ENCODE data around the gene ZIM2.

The ZIM2 gene

DNA sequence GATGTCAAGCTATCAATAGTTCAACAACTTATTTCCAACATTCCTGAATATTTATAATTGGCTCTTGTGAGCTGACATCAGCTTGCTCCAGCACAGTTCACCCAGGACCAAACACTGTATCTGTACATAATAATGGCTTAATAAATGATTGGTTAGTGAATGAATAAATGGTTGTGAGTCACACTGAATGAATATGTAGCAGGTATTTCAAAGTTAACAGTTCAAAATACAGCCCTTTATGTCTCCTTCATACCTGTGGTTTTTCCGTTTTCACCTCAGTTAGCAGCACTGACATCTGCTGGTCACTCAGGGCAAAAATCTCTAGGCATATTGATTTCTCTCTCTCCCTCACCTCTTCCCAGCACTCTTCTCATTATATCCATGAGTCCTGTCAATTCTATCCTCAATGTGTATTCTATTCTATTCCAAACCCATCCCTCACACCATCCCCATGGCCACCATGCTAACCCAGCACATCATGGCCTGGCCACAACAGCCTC, 76.3 kb downstream of the ZIM2 start (continued):
- TF ChIP-seq ZNF19 (tag by site-specific recombination; IDR thresholded peaks at IDR 0.05; ENCODE audit: low read depth): no peak
- TF ChIP-seq RBAK (tag by site-specific recombination; IDR thresholded peaks at IDR 0.05): no peak
- TF ChIP-seq ZNF311 (tag by site-specific recombination; IDR thresholded peaks at IDR 0.05; ENCODE audit: borderline replicate concordance): no peak
- no peak for TF ChIP-seq ZFP41 (tag by site-specific recombination; IDR thresholded peaks at IDR 0.05; ENCODE audit: borderline replicate concordance)
- no peak for TF ChIP-seq EGR2 (tag by site-specific recombination; IDR thresholded peaks at IDR 0.05; ENCODE audit: low read depth)

DNA sequence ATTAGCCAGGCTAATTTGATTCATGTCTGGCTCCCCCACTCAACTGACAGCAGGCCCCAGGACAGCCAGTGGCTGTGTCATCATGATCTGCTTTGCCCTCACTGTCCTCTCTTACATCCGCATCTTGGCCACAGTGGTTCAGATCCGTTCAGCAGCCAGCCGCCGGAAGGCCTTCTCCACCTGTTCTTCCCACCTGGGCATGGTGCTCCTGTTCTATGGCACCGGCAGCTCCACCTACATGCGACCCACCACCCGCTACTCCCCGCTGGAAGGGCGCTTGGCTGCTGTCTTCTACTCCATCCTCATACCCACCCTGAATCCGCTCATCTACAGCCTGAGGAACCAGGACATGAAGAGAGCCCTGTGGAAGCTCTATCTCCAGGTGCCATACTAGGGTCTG, 79.7 kb downstream of the ZIM2 start:
- POLR2A ChIA-PET: no interaction called here
- Histone ChIP-seq H3K4me3 (ENCODE audit: low read depth, low read length) (no peak overlapping the region), H3K36me3 (ENCODE audit: control insufficient read depth in 2 of 2, insufficient read depth in 1 of 2, low read length in 2 of 2) (no peaks in the 10 kb centered on the region), H3K27ac (ENCODE audit: extremely low read depth, low read depth, low read length) (no peak overlapping the region), H3K9me3 (ENCODE audit: control insufficient read depth, insufficient read depth, low read depth, low read length) (peaks cover 2% of the 10 kb centered on the region), H3K4me1 (ENCODE audit: control insufficient read depth, insufficient read depth, low read length) (no peaks in the 10 kb centered on the region)
- CTCF ChIA-PET: interaction anchor here (0.8 kb wide), 1 partner anchor 11 kb away, joined by 3 read pairs; no protein-coding TSS in a partner anchor
- TF ChIP-seq ZSCAN16 (tag by site-specific recombination; IDR thresholded peaks at IDR 0.05): no peak
- TF ChIP-seq ZNF624 (tag by site-specific recombination; IDR thresholded peaks at IDR 0.05): no peak
- TF ChIP-seq, protein P1, sequence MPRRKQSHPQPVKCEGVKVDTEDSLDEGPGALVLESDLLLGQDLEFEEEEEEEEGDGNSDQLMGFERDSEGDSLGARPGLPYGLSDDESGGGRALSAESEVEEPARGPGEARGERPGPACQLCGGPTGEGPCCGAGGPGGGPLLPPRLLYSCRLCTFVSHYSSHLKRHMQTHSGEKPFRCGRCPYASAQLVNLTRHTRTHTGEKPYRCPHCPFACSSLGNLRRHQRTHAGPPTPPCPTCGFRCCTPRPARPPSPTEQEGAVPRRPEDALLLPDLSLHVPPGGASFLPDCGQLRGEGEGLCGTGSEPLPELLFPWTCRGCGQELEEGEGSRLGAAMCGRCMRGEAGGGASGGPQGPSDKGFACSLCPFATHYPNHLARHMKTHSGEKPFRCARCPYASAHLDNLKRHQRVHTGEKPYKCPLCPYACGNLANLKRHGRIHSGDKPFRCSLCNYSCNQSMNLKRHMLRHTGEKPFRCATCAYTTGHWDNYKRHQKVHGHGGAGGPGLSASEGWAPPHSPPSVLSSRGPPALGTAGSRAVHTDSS (tag by site-specific recombination; IDR thresholded peaks at IDR 0.05): no peak
- no peak for TF ChIP-seq ZNF510 (tag by site-specific recombination; IDR thresholded peaks at IDR 0.05; ENCODE audit: insufficient replicate concordance)
- no peak for TF ChIP-seq YY2 (tag by site-specific recombination; IDR thresholded peaks at IDR 0.05)

DNA sequence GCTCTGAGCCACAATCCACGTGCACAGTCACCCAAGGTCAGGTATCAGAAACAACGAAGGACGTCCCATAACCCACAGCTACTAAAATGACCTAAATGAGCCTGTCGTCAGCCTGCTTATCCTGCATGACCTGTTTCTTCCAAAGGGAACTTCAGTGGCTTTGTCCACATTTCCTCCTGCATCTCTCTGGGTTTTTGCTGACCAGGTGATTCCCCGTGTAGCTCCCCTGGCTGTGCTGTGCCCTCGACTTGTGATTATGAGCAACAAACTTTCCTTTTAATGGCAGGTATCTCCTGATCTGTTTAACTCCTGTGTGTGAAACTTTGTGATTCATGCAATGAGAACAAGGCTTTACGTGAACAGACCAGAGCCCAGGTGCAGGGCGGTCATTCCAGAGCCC, 81.0 kb downstream of the ZIM2 start:
- POLR2A ChIA-PET: no interaction called here
- no peak overlapping the region for H3K4me3 ChIP-seq (ENCODE audit: low read depth, low read length)
- no peaks in the 10 kb centered on the region for H3K4me1 ChIP-seq (ENCODE audit: control insufficient read depth, insufficient read depth, low read length)
- H3K36me3 ChIP-seq (ENCODE audit: control insufficient read depth in 2 of 2, insufficient read depth in 1 of 2, low read length in 2 of 2): no peaks in the 10 kb centered on the region
- CTCF ChIA-PET: no interaction called here
- H3K9me3 ChIP-seq (ENCODE audit: control insufficient read depth, insufficient read depth, low read depth, low read length): no peaks in the 10 kb centered on the region
- no peak overlapping the region for H3K27ac ChIP-seq (ENCODE audit: extremely low read depth, low read depth, low read length)
- TF ChIP-seq ZNF701 (tag by site-specific recombination; IDR thresholded peaks at IDR 0.05) (no peak), ZNF76 (tag by site-specific recombination; IDR thresholded peaks at IDR 0.05; ENCODE audit: borderline replicate concordance, low read depth) (no peak), ZNF19 (tag by site-specific recombination; IDR thresholded peaks at IDR 0.05; ENCODE audit: low read depth) (no peak), WT1 (tag by site-specific recombination; IDR thresholded peaks at IDR 0.05) (no peak), ZNF529 (tag by site-specific recombination; IDR thresholded peaks at IDR 0.05; ENCODE audit: insufficient replicate concordance) (no peak), ZNF426 (tag by site-specific recombination; IDR thresholded peaks at IDR 0.05) (no peak), ZBTB21 (tag by site-specific recombination; IDR thresholded peaks at IDR 0.05) (no peak), ZNF558 (tag by site-specific recombination; IDR thresholded peaks at IDR 0.05) (no peak), FEZF1 (tag by site-specific recombination; IDR thresholded peaks at IDR 0.05) (no peak), ZNF501 (tag by site-specific recombination; IDR thresholded peaks at IDR 0.05) (no peak)
- TF ChIP-seq, protein P2, sequence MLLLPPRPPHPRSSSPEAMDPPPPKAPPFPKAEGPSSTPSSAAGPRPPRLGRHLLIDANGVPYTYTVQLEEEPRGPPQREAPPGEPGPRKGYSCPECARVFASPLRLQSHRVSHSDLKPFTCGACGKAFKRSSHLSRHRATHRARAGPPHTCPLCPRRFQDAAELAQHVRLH (tag by site-specific recombination; IDR thresholded peaks at IDR 0.05): no peak
- TF ChIP-seq, protein P3, sequence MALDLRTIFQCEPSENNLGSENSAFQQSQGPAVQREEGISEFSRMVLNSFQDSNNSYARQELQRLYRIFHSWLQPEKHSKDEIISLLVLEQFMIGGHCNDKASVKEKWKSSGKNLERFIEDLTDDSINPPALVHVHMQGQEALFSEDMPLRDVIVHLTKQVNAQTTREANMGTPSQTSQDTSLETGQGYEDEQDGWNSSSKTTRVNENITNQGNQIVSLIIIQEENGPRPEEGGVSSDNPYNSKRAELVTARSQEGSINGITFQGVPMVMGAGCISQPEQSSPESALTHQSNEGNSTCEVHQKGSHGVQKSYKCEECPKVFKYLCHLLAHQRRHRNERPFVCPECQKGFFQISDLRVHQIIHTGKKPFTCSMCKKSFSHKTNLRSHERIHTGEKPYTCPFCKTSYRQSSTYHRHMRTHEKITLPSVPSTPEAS (tag by site-specific recombination; IDR thresholded peaks at IDR 0.05): no peak
- TF ChIP-seq, protein P4, sequence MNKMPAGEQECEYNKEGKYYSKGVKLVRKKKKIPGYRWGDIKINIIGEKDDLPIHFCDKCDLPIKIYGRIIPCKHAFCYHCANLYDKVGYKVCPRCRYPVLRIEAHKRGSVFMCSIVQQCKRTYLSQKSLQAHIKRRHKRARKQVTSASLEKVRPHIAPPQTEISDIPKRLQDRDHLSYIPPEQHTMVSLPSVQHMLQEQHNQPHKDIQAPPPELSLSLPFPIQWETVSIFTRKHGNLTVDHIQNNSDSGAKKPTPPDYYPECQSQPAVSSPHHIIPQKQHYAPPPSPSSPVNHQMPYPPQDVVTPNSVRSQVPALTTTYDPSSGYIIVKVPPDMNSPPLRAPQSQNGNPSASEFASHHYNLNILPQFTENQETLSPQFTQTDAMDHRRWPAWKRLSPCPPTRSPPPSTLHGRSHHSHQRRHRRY (tag by site-specific recombination; IDR thresholded peaks at IDR 0.05): no peak
- TF ChIP-seq, protein P5, sequence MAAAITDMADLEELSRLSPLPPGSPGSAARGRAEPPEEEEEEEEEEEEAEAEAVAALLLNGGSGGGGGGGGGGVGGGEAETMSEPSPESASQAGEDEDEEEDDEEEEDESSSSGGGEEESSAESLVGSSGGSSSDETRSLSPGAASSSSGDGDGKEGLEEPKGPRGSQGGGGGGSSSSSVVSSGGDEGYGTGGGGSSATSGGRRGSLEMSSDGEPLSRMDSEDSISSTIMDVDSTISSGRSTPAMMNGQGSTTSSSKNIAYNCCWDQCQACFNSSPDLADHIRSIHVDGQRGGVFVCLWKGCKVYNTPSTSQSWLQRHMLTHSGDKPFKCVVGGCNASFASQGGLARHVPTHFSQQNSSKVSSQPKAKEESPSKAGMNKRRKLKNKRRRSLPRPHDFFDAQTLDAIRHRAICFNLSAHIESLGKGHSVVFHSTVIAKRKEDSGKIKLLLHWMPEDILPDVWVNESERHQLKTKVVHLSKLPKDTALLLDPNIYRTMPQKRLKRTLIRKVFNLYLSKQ (tag by site-specific recombination; IDR thresholded peaks at IDR 0.05; ENCODE audit: borderline replicate concordance): no peak
- TF ChIP-seq, protein P6, sequence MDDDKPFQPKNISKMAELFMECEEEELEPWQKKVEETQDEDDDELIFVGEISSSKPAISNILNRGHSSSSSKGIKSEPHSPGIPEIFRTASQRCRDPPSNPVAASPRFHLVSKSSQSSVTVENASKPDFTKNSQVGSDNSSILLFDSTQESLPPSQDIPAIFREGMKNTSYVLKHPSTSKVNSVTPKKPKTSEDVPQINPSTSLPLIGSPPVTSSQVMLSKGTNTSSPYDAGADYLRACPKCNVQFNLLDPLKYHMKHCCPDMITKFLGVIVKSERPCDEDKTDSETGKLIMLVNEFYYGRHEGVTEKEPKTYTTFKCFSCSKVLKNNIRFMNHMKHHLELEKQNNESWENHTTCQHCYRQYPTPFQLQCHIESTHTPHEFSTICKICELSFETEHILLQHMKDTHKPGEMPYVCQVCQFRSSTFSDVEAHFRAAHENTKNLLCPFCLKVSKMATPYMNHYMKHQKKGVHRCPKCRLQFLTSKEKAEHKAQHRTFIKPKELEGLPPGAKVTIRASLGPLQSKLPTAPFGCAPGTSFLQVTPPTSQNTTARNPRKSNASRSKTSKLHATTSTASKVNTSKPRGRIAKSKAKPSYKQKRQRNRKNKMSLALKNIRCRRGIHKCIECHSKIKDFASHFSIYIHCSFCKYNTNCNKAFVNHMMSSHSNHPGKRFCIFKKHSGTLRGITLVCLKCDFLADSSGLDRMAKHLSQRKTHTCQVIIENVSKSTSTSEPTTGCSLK (tag by site-specific recombination; IDR thresholded peaks at IDR 0.05): no peak
- TF ChIP-seq, protein P1 (tag by site-specific recombination; IDR thresholded peaks at IDR 0.05): no peak
